ENCODE data around the gene ITPR3. TPM values are rescaled to one million over a fixed set of nuclear protein-coding genes. Genes with fewer than 3 reads are reported as not detected.
A peak's percentile ranks its signal among the peaks of the same experiment; 100 is the strongest.
"Not testable (repeated sequence)": the region's sequence is repeated elsewhere in the genome, so short reads cannot be mapped to it uniquely, and the experiment has no call there.

ITPR3 gene
- total and polyA plus RNA-seq, 4 donors, result 36.7 to 89.5 (median 44.4) TPM

DNA sequence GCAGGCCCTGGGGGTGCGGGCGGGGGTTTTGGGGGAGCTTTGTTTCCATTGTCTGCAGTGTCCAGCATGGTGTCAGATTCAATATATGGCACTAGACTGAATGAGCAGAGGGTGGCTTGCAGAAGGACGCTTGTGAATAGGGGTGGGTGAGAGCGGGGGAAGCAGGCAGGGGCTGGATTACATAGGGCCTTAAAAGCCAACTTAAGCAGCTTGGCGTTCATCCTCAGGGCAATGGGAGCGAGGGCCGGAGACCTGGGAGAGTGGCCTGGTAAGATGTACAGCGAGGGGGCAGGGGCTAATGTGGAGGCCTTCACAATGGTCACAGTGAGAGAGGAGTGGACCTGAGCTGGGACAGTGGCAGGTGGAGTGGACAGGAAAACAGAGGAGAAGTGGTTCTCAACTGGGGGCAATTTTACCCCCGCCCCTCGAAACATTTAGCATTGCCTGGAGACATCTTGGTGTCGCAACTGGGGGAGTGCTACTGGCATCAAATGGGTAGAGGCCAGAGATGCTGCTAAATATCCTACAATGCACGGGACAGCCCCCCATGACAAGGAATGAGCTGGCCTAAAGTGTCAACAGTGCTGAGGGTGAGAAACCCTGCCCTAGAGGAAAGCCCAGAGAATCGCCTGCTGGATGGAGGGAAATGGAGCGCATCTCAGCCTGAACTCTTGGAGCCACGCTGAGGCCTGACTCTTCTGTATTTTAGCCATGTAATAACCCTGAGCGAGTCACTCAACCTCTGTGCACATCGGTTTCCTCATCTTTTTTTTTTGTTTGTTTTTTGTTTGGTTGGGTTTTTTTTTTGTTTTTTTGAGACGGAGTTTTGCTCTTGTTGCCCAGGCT is 25.9 kb upstream of the ITPR3 start:
- Histone ChIP-seq H3K27me3 (ENCODE audit: control insufficient read depth in 3 of 3, insufficient read depth in 3 of 3, low read length in 2 of 3) (peaks cover 0 to 4% (median 0%) of the 10 kb centered on the region in 3 donors), H3K4me1 (ENCODE audit: control insufficient read depth in 5 of 5, insufficient read depth in 5 of 5, low read length in 5 of 5) (peaks cover 3 to 25% (median 13%) of the 10 kb centered on the region in 5 donors), H3K4me3 (no peak overlapping the region), H3K36me3 (ENCODE audit: control insufficient read depth in 4 of 4, insufficient read depth in 4 of 4, low read length in 4 of 4) (no peaks in the 10 kb centered on the region), H3K9me3 (ENCODE audit: control insufficient read depth in 4 of 4, insufficient read depth in 3 of 4, low read length in 3 of 4) (no peaks in the 10 kb centered on the region), H3K9ac (ENCODE audit: insufficient read depth in 1 of 2, low read length in 2 of 2) (no peak overlapping the region), H3K27ac (ENCODE audit: low read depth in 1 of 2, low read length in 1 of 2) (no peak overlapping the region)
- ATAC-seq (ENCODE audit: insufficient read depth, low FRiP score) (no peak), DNase-seq (no peak)
- TF ChIP-seq, protein P1, sequence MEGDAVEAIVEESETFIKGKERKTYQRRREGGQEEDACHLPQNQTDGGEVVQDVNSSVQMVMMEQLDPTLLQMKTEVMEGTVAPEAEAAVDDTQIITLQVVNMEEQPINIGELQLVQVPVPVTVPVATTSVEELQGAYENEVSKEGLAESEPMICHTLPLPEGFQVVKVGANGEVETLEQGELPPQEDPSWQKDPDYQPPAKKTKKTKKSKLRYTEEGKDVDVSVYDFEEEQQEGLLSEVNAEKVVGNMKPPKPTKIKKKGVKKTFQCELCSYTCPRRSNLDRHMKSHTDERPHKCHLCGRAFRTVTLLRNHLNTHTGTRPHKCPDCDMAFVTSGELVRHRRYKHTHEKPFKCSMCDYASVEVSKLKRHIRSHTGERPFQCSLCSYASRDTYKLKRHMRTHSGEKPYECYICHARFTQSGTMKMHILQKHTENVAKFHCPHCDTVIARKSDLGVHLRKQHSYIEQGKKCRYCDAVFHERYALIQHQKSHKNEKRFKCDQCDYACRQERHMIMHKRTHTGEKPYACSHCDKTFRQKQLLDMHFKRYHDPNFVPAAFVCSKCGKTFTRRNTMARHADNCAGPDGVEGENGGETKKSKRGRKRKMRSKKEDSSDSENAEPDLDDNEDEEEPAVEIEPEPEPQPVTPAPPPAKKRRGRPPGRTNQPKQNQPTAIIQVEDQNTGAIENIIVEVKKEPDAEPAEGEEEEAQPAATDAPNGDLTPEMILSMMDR (IDR thresholded peaks at IDR 0.05; ENCODE audit: control extremely low read depth, extremely low read depth), result no peak
- 93 to 95% methylated on average over 18 of the region's 18 CpGs for WGBS, 2 donors

- H3K27ac ChIP-seq (ENCODE audit: low read depth in 1 of 2, low read length in 1 of 2); DNase-seq; H3K9me3 ChIP-seq (ENCODE audit: control insufficient read depth in 4 of 4, insufficient read depth in 3 of 4, low read length in 3 of 4); ATAC-seq (ENCODE audit: insufficient read depth, low FRiP score); H3K36me3 ChIP-seq (ENCODE audit: control insufficient read depth in 4 of 4, insufficient read depth in 4 of 4, low read length in 4 of 4); H3K9ac ChIP-seq (ENCODE audit: insufficient read depth in 1 of 2, low read length in 2 of 2); H3K27me3 ChIP-seq (ENCODE audit: control insufficient read depth in 3 of 3, insufficient read depth in 3 of 3, low read length in 2 of 3); H3K4me3 ChIP-seq: not testable (repeated sequence)
- 75 to 91% methylated on average over 5 of the region's 5 CpGs for WGBS, 2 donors
- H3K4me1 ChIP-seq (ENCODE audit: control insufficient read depth in 5 of 5, insufficient read depth in 5 of 5, low read length in 5 of 5), result peaks cover 0 to 13% (median 3%) of the 10 kb centered on the region in 5 donors
Observed at GRCh38 chr6:33596894-33597293, 24.2 kb upstream of the ITPR3 start.

DNA sequence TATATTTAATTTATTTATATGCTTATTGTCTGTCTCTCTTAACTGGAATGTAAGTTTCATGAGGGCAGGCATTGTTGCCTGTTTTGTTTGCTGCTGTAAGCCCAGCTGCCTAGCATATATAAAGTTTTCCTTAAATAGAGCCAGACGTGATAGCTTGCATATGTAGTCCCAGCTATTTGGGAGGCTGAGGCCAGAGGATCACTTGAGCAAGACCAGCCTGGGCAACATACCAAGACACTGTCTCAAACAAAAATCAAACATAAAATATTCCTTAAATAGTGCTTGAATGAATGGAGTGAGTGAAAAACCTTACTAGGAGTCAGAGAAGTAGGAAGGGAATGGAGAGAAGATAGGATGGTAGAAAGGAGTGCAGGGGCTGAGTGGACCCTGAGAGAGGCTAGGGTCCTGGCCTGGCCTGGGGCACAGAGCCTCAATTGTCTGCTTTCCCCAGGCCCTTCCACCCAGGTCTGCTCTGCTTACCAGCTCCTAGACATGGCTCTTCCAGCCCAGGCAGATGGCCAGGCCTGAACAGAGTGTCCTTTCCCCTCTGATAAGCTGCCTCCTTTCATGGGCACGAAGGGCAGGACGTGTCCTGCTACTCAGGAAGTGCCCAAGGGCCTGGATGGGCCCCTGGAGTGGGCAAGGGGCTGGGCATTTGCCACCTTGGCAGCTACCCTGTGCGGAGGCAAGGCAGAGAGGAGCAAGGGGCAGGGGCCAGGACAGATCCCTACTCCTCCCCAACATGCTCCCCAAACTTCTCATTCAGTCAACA is 23.4 kb upstream of the ITPR3 start:
- Histone ChIP-seq H3K4me3 (no peak overlapping the region), H3K4me1 (ENCODE audit: control insufficient read depth in 5 of 5, insufficient read depth in 5 of 5, low read length in 5 of 5) (peaks cover 0 to 11% (median 3%) of the 10 kb centered on the region in 5 donors), H3K9ac (ENCODE audit: insufficient read depth in 1 of 2, low read length in 2 of 2) (no peak overlapping the region), H3K27me3 (ENCODE audit: control insufficient read depth in 3 of 3, insufficient read depth in 3 of 3, low read length in 2 of 3) (peaks cover 0 to 4% (median 0%) of the 10 kb centered on the region in 3 donors), H3K36me3 (ENCODE audit: control insufficient read depth in 4 of 4, insufficient read depth in 4 of 4, low read length in 4 of 4) (no peaks in the 10 kb centered on the region), H3K9me3 (ENCODE audit: control insufficient read depth in 4 of 4, insufficient read depth in 3 of 4, low read length in 3 of 4) (no peaks in the 10 kb centered on the region), H3K27ac (ENCODE audit: low read depth in 1 of 2, low read length in 1 of 2) (peak overlapping the region in 1 of 2 donors; percentile 34)
- ATAC-seq (ENCODE audit: insufficient read depth, low FRiP score), result no peak
- WGBS, 2 donors, result 61 to 72% methylated on average over 4 of the region's 4 CpGs
- DNase-seq, result no peak
- TF ChIP-seq, protein P1 (IDR thresholded peaks at IDR 0.05; ENCODE audit: control extremely low read depth, extremely low read depth), result no peak

DNA sequence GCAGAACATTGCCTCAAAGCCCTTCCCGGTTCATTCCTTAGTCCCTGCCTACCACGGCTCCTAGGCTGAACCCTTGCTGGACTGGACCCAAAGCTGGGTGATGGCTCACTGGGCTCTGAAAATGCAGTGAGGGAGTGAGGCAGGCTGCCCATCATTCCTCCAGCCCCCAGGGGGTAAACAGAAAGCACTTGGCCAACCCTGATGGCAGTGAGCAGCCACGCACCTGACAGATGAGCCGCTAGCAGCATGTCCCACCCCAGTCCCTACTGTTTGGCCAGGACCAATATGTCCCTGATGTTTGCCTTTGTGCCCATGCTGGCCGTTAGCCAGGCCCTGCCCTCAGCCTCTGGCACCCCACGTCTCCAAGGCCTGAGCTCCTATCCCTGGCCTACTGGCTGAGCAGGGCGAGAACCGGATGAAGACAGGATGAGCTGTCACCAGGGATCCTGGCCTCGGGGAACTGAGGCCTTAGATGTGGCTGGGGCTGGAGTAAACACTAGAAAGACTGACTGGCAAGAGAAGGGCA is 21.6 kb upstream of the ITPR3 start:
- H3K27ac ChIP-seq (ENCODE audit: low read depth in 1 of 2, low read length in 1 of 2), result no peak overlapping the region
- peaks cover 0 to 4% (median 0%) of the 10 kb centered on the region in 4 donors for H3K9me3 ChIP-seq (ENCODE audit: control insufficient read depth in 4 of 4, insufficient read depth in 3 of 4, low read length in 3 of 4)
- H3K9ac ChIP-seq (ENCODE audit: insufficient read depth in 1 of 2, low read length in 2 of 2), result no peak overlapping the region
- WGBS, 2 donors, result 70 to 75% methylated on average over 9 of the region's 9 CpGs
- TF ChIP-seq, protein P1 (IDR thresholded peaks at IDR 0.05; ENCODE audit: control extremely low read depth, extremely low read depth), result no peak
- peaks cover 0 to 4% (median 0%) of the 10 kb centered on the region in 5 donors for H3K4me1 ChIP-seq (ENCODE audit: control insufficient read depth in 5 of 5, insufficient read depth in 5 of 5, low read length in 5 of 5)
- ATAC-seq (ENCODE audit: insufficient read depth, low FRiP score) (no peak), DNase-seq (no peak)
- H3K4me3 ChIP-seq, result no peak overlapping the region
- no peaks in the 10 kb centered on the region for H3K27me3 ChIP-seq (ENCODE audit: control insufficient read depth in 3 of 3, insufficient read depth in 3 of 3, low read length in 2 of 3)
- no peaks in the 10 kb centered on the region for H3K36me3 ChIP-seq (ENCODE audit: control insufficient read depth in 4 of 4, insufficient read depth in 4 of 4, low read length in 4 of 4)
